Prostate gland (tissue), 2 donors: ENCODE measurements around the gene OTOG. TPM values are rescaled to one million over a fixed set of nuclear protein-coding genes. Genes with fewer than 3 reads are reported as not detected.

Source experiments
- DNase-seq: peaks from one replicate; pipeline ENCODE4 v3.0.0-alpha.2; 2019; ENCODE audit warnings: low spot score
- H3K27ac ChIP-seq, 2 donors: fragments of 200-600 bp; sonication (generic); 2 replicates each; pipeline ENCODE4 v1.5.1; 2017 to 2019
- H3K27me3 ChIP-seq: fragments of 200-600 bp; sonication (generic); replicated peaks from 2 replicates; pipeline ENCODE4 v1.5.1; 2019; ENCODE audit not compliant: insufficient read depth
- H3K36me3 ChIP-seq, 2 donors: fragments of 200-600 bp; sonication (generic); 1 replicate in 1 of 2; 2 replicates in 1 of 2; pipeline versions ENCODE4 v1.5.1 to v1.8.1; 2017 to 2019
- H3K4me1 ChIP-seq: fragments of 200-600 bp; sonication (generic); replicated peaks from 2 replicates; pipeline ENCODE4 v1.5.1; 2019
- H3K4me3 ChIP-seq, 2 donors: fragments of 200-600 bp; sonication (generic); 2 replicates each; pipeline ENCODE4 v1.5.1; 2017 to 2019
- H3K9me3 ChIP-seq: fragments of 200-600 bp; sonication (generic); 2 replicates; pipeline ENCODE4 v1.5.1; 2017
- POLR2A ChIP-seq: fragments of 450-650 bp; IDR thresholded peaks from one replicate; pipeline ENCODE4 v1.6.1; 2016; ENCODE audit warnings: antibody characterized with exemption, mild to moderate bottlenecking
- POLR2AphosphoS5 ChIP-seq: sonication (generic); formaldehyde crosslinking; IDR thresholded peaks from one replicate; pipeline ENCODE4 v1.6.1; 2017; ENCODE audit warnings: antibody characterized with exemption
- WGBS: methylation state at CpG from one replicate; pipeline ENCODE4 v1.1.5; 2018; 5-methylcytosine and 5-hydroxymethylcytosine counted together
- intact Hi-C: fragments of 100-400 bp; cut with DNase I; formaldehyde crosslinking; loops from one replicate; pipeline ENCODE4 v1.14.2; 2022
- total RNA-seq, 2 donors: library from RNA; depleted of rRNA; stranded (reverse); fragments of >200 nt; gene quantifications; one replicate each; pipeline ENCODE4 v1.1.0, GENCODE V29; 2016
- TF ChIP-seq, protein P1 (sequence below), 4 experiments: fragments of 200-600 bp in 2 of 4; fragments of 450-650 bp in 2 of 4; sonication (generic) in 2 of 4; IDR thresholded peaks; 1 replicate in 3 of 4; 2 replicates in 1 of 4; pipeline ENCODE4 v1.5.1; 2016 to 2019; ENCODE audit warnings: antibody characterized with exemption in 4 of 4, mild to moderate bottlenecking in 2 of 4, moderate library complexity in 2 of 4

Gene OTOG
- total RNA-seq, 2 donors from 2014 or later, result 0.34 TPM; not detected in 1

DNA sequence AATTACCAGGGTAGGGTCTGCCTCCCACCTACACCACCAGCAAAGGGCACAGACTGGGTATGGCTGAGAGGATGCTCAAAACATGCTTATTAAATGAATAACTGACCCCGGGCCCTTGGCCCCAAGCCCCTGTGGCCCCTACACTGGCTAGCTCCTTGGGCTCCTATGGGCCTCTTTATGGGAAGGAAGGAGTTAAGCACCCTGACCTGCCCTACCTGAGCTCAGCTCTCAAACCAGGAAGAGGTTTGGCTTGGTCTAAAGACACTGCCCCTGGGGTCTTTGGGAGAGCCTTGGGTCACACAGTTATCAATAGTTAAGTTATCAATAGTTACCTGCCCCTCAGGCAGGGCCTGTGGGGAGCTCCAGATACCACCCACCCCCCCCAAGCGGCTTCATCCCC lies 4.0 kb upstream of the OTOG start:
- peaks cover 3% of the 10 kb centered on the region for H3K27me3 ChIP-seq
- no peaks in the 10 kb centered on the region for H3K4me1 ChIP-seq
- no peak overlapping the region for H3K27ac ChIP-seq
- intact Hi-C loops, result no loop called here
- no peak for TF ChIP-seq POLR2AphosphoS5
- no peak for TF ChIP-seq POLR2A
- TF ChIP-seq, protein P1, sequence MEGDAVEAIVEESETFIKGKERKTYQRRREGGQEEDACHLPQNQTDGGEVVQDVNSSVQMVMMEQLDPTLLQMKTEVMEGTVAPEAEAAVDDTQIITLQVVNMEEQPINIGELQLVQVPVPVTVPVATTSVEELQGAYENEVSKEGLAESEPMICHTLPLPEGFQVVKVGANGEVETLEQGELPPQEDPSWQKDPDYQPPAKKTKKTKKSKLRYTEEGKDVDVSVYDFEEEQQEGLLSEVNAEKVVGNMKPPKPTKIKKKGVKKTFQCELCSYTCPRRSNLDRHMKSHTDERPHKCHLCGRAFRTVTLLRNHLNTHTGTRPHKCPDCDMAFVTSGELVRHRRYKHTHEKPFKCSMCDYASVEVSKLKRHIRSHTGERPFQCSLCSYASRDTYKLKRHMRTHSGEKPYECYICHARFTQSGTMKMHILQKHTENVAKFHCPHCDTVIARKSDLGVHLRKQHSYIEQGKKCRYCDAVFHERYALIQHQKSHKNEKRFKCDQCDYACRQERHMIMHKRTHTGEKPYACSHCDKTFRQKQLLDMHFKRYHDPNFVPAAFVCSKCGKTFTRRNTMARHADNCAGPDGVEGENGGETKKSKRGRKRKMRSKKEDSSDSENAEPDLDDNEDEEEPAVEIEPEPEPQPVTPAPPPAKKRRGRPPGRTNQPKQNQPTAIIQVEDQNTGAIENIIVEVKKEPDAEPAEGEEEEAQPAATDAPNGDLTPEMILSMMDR (IDR thresholded peaks at IDR 0.05), result no peak
- no peak overlapping the region for H3K4me3 ChIP-seq
- no peaks in the 10 kb centered on the region for H3K9me3 ChIP-seq
- DNase-seq, result no peak
- no peaks in the 10 kb centered on the region for H3K36me3 ChIP-seq
- WGBS, result 91% methylated on average over 2 of the region's 2 CpGs

DNA sequence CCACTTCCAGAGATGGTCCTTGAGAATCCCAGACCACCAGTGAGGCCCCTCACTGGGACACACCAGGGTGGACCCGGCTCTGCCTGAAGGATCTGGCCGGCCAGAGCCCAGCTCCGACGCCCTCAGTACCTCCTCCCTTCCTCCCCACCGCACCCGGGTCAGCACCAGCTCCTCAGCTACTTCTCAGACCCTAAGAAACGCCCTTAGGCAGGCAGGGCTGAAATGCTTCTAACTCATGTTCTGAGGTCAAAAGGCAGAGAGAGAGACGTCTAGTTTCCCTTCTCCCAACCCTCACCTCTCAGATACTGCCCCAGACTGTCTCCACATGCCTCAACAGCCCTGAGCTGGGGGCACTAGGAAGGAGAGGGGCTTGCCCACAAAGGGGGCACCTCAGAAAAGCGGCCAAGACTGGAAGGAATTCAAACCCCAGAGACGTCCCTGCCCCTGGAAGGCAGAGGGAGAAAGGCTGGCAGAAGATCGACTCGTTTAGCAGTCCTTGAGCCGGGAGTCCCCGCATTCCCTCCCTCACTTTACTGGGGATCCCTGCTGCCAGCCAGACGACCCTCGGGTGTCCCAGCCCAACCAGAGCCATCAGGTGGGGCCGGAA lies 3.4 kb upstream of the OTOG start:
- DNase-seq, result no peak
- Histone ChIP-seq H3K27me3 (peaks cover 3% of the 10 kb centered on the region), H3K36me3 (no peaks in the 10 kb centered on the region), H3K27ac (no peak overlapping the region), H3K4me1 (no peaks in the 10 kb centered on the region), H3K4me3 (no peak overlapping the region), H3K9me3 (no peaks in the 10 kb centered on the region)
- no peak for TF ChIP-seq POLR2AphosphoS5
- TF ChIP-seq, protein P1 (IDR thresholded peaks at IDR 0.05), result no peak
- no peak for TF ChIP-seq POLR2A
- intact Hi-C loops, result no loop called here
- WGBS, result 55% methylated on average over 17 of the region's 17 CpGs

DNA sequence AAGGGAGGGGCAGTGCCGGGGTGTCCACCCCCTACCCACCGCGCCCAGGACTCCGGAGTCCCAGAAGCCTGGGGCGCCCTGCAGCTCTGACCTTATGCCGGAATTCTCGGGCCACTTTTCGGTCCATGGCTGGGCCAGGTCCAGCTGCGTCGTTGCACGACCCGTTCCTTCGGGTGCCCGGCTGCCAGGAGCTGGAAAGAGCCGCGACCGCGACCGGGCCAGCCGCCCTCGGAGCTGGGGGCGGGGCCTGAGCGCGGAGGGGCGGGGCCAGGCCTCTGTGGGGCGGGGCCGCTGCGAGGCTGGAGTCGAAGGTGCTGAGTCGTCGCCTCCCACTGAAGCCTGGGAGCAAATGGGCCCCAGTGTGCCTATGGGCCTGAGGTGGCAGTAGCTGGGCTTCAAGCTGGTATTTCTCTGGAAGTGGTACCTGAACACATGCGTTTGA lies 2.9 kb upstream of the OTOG start, which contains the start of gene USH1C:
USH1C (minus strand) TSS at position 236 of the 442 bp plus-strand sequence; CDS start at position 127, 109 bp downstream.
- intact Hi-C loops, result no loop called here
- Histone ChIP-seq H3K9me3 (no peaks in the 10 kb centered on the region), H3K4me3 (no peak within 1 kb of the TSS), H3K27ac (no peak within 1 kb of the TSS), H3K27me3 (peaks cover 3% of the 10 kb centered on the region), H3K4me1 (no peaks in the 10 kb centered on the region), H3K36me3 (no peaks in the 10 kb centered on the region)
- TF ChIP-seq POLR2A (no peak), POLR2AphosphoS5 (no peak)
- TF ChIP-seq, protein P1 (IDR thresholded peaks at IDR 0.05), result no peak
- WGBS, result 9% methylated on average over 22 of the region's 32 CpGs
- DNase-seq, result no peak

DNA sequence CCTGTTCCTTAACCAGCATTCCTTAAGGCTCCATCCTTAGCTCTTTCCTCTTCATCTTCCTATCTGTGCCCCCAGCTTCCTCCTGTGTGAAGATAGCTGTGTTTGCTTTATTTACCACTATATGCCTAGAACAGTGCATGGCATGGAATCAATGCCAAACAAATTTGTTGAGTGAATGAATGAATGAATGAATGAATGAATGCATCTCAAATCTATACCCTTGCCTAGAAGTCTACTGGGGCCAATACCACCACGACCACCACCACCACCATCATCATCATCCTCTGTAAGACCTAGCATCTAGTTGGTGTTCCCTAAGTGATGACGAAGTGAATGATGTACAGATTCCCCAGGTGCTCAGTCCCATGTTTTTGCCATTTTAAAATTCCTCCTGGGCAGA lies 819 bp upstream of the OTOG start:
- Histone ChIP-seq H3K27me3 (peaks cover 3% of the 10 kb centered on the region), H3K4me3 (no peak overlapping the region), H3K4me1 (no peaks in the 10 kb centered on the region), H3K27ac (no peak overlapping the region), H3K36me3 (no peaks in the 10 kb centered on the region), H3K9me3 (no peaks in the 10 kb centered on the region)
- DNase-seq, result no peak
- TF ChIP-seq, protein P1 (IDR thresholded peaks at IDR 0.05), result no peak
- TF ChIP-seq POLR2A, result no peak
- no peak for TF ChIP-seq POLR2AphosphoS5
- WGBS, result 95% methylated on average over 2 of the region's 2 CpGs
- intact Hi-C loops, result no loop called here

DNA sequence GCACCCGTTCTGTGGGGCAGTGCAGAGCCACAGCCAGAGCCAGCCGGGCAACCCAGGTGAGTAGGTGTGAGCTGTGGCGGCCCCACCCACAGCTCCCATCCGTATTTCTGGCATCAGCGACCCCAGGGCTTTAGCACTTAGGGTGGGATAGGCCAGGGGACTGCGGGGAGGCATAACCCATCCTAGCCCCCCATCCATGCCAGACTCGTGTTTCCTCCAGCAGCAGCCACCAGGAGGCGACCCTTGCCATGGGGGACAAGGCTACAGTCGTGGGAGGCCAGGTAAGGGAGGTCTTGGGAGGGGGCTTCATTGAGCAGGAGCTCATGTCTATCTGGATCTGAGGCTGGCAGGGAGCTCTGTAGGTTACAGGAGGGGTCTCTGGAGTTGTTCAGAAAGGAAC lies 873 bp downstream of the OTOG start:
- WGBS, result 69% methylated on average over 9 of the region's 9 CpGs
- H3K4me3 ChIP-seq, result no peak overlapping the region
- H3K27me3 ChIP-seq, result peaks cover 3% of the 10 kb centered on the region

More for the DNA sequence above, 873 bp downstream of the OTOG start:
- Histone ChIP-seq H3K36me3 (no peaks in the 10 kb centered on the region), H3K4me1 (no peaks in the 10 kb centered on the region), H3K9me3 (no peaks in the 10 kb centered on the region), H3K27ac (no peak overlapping the region)
- intact Hi-C loops, result no loop called here
- TF ChIP-seq POLR2A (no peak), POLR2AphosphoS5 (no peak)
- TF ChIP-seq, protein P1 (IDR thresholded peaks at IDR 0.05), result no peak
- DNase-seq, result no peak
